HUDEP-2 (cell line): ENCODE results near the gene OPA3.

Experiments
- DNase-seq, 76 experiments: peaks; one replicate each; lab custom pipeline; 2025; ENCODE audit not compliant: unreplicated experiment in 76 of 76; lab: John Stamatoyannopoulos, UW

The OPA3 gene

DNA sequence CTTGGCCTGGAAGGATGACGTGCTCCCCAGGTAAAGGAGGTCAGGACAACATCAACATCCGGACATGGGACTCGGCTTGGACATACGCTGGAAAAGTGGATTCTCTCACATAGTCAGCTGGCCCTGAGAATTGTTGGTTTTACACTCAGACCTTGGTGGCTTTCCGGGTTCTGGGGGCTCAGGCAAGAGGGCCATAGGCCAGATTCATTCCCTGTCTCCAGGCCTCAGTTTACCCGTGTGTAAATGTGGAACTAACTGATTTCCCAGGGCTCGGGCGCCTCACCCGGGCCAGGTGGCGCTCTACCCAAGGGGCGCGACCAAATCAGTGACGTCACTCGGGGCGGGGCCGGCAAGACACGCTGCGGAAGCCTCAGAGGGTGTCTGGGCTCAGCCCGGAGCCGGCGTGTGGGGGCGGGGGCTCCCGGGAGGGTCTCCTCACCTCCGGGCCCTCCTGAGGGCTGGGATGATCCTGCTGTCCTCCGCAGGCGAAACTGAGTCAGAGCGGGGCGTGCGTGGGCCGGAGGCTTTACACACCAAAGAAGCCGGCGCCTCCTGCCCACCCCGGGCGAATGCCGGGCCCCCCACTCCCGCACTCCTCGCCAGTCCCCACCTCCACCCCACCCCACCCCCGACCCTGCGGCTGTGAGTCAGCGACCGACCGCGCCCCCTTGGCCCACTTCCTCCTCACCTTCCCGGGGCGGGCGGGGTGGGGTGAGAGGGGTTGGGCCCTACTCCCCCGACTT, 78.2 kb downstream of the OPA3 start:
- DNase-seq = peak in 75 of 76 experiments; percentile 70 to 99 (median 92)

DNA sequence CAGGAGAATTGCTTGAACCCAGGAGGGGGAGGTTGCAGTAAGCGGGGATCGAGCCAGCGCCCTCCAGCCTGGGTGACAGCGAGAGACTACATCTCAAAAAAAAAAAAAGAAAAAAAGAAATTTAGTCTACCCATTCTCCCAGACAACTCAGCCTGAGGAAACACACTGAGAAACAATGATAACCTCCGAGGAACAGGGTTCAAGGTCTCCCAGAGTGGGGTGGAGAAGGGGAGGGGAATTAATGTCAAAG, 78.7 kb downstream of the OPA3 start:
- DNase-seq = no peak

DNA sequence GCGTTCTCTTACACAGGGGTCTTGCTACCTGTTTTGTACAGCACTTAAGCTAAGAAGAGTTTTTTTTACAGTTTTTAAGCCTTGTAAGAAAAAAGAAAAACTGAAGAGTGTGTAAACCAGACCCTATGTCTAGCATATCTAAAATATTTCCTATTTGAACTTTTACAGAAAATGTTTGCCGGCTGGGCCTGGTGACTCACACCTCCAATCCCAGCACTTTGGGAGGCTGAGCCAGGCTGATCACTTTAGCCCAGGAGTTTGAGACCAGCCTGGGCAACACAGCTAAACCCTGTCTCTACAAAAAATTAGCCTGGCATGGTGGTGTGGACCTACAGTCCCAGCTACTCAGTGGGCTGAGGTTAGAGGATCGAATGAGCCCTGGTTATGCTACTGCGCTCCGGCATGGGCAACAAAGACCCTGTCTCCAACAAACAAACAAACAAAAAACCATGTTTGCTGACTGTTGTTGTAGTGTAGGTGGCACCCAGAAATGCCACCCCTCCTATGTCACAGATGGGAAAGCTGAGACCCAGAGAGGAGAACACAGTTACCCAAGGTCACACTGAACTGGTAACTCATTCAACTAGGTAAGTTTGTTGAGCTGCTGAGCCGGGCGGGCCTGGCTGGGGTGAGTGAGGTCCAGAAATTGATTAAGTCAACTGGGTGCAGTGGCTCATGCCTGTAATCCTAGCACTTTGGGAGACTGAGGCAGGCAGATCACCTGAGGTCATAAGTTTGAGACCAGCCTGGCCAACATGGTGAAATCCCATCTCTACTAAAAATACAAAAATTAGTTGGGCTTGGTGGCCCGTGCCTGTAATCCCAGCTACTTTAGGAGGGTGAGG, 79.2 kb downstream of the OPA3 start:
- DNase-seq = peak in 1 of 76 experiments; percentile 20

DNA sequence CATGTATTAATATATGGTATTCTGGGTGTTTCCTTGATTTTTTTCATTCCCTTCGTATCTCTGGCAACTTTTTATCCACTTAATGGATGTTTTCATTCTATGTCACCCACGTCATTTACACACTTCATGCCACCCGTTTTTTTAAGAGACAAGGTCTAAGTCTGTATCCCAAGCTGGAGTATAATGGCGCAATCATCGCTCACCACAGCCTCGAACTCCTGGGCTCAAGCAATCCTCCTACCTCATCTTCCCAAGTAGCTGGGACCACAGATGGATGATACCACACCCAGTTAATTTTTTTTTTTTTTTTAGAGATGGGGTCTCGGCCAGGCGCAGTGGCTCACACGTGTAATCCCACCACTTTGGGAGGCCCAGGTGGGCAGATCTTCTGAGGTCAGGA, 80.7 kb downstream of the OPA3 start:
- no peak for DNase-seq

DNA sequence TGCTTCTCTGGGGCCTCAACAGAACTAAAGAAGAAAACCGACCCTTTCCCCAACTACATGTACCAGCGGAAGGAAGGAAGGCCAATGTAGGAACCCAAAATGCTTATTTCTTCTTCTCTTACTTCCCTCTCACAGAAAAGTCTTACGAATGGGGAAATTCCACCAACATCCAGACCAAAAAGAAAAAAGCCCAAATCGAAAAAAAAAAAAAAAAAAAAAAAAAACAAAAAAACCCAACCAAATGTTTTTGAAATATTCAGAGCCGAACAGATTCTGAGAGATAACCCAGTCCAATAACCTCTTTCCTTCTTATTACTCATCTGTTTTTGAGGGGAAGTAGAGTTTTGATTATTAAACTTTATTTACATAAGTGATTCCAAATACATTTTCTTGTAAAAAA, 82.5 kb downstream of the OPA3 start:
- no peak for DNase-seq

DNA sequence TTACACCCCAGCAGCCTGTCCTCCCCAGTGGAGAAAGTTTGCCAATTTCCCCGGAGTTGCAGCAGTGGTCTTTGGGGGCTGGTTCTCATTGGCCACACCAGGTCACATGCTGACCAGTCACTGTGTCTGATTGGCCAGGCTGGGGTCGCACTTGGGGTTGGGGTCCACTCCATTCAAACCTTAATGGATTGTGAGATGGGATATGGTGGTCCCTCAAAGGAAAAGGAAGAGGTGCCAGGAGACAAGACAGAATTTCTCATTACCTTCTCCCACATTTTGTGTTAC, 82.9 kb downstream of the OPA3 start:
- no peak for DNase-seq

DNA sequence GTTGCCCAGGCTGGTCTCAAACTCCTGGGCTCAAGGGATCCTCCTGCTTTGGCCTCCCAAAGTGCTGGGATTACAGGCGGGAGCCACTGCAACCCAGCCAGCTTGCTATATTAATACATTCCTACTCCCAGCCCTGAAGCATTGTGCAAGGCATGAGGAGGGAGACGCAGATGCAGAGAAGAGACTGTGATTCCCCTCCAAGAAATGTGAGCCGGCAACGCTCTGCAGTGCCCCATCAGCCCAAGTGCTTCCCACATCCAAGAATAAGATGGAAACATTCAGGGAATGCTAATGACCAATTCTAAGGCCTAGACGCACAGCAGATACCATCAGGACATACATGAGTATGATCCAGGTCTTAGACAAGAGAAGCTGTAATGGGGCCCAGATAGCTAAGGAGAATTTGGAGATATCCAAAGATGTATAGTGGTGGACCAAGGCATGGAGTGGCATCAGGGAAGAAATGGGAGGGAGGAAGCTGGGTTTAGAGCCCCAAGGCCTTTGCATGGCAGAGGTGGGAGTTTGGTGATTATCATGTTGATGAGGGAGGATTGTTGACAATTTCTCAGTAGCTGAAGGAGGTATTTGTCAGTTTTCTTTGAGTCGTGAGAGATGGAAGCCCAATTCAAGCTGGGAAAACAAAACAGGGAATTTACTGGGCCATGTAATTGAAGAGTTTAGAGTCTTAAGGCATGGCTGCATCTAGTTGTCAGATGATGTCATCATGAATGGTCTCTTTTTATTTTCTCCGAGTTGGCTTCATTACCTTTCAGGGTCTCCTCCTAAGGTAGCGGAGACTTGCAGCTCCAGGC, 83.5 kb downstream of the OPA3 start:
- no peak for DNase-seq

DNA sequence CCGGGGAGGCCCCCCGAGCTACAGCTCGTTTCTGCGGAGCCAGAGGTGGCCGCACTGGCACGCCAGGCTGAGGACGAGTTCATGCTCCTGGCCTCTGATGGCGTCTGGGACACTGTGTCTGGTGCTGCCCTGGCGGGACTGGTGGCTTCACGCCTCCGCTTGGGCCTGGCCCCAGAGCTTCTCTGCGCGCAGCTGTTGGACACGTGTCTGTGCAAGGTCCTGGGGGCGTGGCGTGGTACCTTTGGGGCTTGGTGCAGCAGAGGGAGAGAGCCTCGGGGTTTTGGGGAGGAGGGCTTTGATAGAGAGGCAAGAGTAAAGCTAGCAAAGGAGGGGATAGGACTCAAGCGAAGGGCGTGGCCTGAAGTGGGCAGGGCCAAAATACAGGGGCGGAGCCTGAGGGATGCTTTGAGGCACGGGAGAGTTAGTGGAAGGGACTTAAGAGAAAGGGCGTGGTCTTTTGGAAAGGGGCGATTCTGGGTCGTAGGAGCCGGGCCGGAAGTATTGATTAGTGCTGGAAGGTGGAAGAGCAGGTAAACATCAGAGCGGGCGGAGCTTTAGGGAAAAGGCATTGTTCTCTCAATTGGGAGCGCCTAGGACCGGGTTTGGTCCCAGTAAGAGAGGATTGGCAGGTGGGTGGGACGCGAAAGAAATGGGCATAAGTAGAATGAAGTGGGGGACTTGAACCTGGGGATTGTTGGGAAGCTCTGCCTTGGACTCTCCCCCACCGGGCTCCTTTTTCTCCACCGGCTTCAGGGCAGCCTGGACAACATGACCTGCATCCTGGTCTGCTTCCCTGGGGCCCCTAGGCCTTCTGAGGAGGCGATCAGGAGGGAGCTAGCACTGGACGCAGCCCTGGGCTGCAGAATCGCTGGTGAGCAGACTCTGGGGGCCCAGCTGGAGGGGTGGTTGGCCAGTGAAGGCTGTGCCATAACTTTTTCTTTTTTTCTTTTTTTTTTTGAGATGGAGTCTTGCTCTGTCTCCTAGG, 85.1 kb downstream of the OPA3 start:
- DNase-seq = peak in 74 of 76 experiments; percentile 58 to 96 (median 90)

DNA sequence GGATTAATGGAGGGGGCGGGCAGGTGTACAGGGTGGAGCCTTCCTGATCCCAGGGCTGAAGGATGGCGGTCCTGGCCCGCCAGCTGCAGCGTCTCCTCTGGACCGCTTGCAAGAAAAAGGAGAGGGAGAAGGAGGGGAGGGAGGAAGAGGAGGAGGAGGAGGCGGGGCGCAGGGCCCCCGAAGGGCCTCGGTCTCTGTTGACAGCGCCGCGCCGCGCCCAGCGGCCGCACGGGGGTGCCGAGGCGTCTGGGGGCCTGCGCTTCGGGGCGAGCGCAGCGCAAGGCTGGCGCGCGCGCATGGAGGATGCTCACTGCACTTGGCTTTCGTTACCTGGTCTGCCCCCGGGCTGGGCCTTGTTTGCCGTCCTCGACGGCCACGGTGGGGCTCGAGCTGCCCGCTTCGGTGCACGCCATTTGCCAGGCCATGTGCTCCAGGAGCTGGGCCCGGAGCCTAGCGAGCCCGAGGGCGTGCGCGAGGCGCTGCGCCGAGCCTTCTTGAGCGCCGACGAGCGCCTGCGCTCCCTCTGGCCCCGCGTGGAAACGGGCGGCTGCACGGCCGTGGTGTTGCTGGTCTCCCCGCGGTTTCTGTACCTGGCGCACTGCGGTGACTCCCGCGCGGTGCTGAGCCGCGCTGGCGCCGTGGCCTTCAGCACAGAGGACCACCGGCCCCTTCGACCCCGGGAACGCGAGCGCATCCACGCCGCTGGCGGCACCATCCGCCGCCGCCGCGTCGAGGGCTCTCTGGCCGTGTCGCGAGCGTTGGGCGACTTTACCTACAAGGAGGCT, 86.0 kb downstream of the OPA3 start, which contains the start of gene PPM1N:
PPM1N (plus strand) TSS at position 33 of the 785 bp plus-strand sequence; CDS start at position 63, 30 bp downstream.
- DNase-seq = peak in 71 of 76 experiments; percentile 20 to 81 (median 62)

DNA sequence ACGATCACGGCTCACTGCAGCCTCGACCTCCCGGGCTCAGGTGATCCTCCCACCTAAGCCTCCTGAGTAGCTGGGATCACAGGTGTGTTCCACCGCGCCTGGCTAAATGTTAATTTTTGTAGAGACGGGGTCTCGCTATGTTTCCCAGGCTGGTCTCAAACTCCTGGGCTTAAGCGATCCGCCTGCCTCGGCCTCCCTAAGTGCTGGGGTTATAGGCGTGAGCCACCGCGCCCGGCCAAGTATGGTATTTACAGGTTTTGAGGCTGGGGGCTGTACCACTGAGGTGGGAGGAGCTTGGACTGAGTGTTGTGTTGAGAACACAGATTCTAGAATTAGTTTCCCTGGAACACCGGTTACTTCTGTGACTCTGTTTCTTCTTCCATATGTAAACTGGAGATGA, 86.8 kb downstream of the OPA3 start:
- DNase-seq = no peak

DNA sequence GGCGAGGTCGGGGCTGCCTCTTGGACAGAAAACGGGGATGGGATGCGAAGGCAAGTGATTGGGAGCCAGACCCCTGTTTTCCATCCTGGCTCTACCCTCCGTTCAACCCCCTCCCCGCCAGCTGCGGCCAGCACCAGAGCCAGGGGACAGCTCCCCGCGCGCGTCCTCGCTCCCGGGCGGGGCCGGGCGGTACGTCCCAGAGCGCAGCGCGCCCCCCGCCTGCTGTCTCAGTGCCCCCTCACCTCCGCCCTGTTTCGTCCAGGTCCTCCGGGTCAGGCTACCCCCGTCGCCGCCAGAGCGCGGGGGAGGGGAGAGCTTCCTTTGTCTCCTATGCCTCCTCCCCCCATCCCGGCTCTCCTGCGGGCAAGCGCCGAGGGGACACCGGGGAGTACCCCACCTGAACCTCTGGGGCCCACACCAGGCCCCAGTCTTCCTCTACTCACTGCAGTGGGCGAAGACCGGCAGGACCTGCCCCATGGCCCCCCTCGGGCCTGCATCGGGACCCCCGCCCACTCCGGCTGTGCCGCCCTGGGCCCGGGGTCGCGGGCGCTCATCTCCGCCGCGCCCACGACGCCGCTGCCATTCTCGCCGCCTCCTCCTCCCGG, 88.2 kb downstream of the OPA3 start:
- DNase-seq = peak in 16 of 76 experiments; percentile 10 to 45 (median 30)

DNA sequence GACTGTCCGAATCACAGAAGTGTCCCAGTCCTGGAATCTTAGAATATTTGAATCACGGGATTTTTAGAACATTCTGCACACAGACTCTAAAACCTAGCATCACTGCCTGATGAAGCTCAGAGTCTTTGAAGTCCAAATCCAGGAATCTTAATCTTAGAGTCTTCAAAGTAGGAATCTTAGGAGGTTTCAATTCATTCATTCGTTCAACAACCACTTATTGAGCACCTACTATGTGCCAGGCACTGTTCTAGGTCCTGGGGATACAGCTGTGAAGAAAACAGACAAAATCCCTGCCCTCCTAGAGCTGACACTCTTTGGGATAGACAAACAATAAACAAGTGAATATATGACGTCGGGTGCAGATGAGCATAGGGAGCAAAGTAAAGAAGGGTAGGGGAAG, 89.4 kb downstream of the OPA3 start:
- DNase-seq = no peak

DNA sequence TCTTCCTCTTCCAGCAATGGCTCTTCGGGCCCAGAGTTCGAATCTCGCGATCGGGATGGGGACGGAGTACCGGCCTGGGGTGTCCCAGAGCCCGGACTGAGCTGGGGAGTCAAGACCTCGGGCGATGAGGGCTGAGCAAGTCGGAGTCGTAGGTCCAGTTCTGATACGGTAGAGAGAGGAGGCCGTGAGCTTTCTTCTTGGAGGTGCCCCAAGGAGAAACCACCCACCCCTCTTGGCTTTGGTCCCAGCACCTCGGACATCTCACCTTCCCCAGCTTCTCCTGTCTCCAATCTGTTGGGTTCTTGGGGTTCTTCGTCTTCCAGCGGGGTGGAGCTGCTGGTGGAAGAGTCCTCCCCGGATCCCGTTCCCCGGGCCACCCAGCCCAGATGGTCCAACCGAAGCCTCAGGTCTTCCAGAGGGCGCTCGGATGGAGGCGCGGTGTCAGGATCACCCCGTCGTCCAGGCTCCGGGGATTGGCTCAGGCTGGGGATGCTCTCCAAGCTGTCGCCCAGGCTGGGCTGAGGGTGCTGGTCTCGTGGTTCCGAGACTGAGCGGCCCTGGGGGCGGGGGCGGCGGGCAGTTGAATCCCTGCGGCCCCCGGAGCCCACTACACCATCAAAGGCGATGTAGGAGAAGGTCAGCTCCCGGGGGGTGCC, 90.2 kb downstream of the OPA3 start:
- no peak for DNase-seq

DNA sequence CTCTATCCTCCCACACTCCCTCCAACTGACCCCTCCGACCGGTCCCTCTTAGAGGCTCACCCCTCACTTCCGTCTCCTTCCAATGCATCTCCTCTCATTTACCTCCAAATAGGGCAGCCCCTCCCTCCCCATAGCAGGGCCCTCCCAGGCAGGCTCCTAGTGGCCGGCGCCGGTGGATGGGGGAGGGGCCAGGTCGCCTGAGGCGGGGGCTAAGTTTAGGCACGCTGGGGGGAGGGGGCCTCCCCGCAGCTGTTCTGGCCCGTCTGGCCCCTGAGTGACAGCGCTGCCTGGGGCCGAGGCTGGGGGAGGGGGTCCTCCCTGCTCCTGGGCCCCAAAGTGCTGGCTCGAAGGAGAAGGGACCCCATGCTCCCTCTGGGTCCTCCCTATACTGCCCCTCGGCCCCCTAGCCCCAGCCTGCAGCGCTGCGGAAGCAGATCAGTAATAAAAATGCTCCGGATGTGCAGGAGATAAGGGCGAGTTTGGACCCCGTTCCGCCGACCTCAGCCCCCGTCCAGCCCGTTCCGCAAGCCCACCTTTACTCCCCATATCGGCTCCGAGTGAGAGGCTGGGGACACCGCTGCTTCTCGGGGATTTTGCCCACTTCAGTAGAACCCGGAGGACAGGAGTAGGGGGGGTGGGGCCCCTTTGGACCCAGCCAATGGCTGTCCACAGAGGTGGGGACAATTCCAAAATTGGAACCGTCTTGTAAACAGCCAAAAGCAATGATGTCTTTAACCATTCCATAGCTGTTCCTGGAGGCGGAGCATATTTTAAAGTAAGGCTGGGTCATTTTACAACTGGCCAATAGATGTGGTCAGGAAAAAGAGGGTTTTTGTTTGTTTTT, 91.8 kb downstream of the OPA3 start:
- peak in 23 of 76 experiments; percentile 7 to 50 (median 25) for DNase-seq

DNA sequence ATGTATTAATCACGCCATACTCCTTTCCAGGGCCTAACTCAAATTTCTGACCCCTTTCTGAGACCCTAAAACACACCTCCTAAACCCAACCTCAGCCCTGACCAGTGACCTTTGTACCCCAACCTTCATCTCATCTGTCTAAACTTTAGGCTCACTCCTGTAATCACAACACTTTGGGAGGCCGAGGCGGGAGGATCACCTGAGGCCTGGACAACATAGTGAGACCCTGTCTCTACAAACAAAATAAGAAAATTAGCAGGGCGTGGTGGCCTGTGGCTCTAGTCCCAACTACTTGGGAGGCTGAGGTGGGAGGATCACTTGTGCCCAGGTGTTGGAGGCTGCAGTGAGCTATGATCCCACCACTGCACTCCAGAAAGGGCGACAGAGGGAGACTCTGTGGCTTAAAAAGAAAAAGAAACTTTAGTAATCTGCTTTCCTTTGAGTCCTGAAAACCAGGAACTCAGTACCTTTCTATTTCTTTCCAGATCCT, 92.4 kb downstream of the OPA3 start:
- no peak for DNase-seq

DNA sequence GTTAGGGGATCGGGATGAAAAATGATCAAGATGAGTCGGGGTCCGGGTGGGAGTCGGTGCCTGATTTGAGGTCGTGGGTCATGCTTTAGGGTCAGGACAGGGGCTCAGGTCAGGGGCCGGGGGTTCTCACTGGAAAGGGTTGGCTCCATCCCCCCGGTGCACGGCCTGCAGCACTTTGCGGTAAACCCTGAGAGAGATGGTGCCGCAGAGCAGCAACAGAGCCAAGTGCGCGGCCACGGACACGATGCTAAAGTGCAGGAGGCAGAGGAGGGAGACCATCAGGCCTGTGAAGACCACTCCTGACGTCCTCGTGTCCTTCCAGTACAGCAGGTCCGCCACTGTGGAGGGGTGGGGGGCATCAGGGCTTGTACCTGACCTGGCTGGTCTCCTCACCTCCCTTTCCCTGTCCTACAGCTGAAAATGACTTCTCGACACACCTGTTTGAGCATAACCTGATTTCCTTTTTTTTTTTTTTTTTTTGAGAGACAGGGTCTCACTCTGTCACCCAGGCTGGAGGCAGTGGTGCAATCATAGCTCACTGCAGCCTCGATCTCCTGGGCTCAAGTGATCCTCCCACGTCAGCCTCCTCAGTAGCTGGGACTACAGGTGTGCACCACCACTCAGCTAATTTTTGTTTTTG, 95.3 kb downstream of the OPA3 start:
- no peak for DNase-seq

DNA sequence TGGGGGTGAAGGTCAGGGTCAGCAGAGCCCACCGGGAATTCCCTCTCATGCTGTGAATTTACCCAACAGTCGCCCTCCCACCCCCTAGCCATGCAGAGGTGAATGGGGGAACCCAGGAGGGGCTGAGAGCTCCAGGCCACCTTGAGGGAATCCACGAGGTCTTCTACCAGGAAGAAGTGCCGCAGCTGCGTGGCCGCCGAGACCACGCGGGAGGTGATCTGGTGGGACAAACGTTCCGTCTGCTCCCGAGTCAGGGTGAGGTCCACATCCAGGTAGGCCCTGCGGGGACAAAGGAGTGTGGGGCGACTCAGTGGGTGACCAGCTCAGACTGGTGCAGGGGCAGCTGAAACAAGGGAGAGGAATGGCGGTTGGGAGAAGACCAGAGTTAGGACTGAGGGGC, 95.9 kb downstream of the OPA3 start:
- no peak for DNase-seq
